PC-9 (cell line): ENCODE results near the gene CROCC. TPM values are rescaled to one million over a fixed set of nuclear protein-coding genes. Genes with fewer than 3 reads are reported as not detected.

Experiments
- BruUV-seq: library from RNA; stranded (reverse); fragments of 400-500 nt; replicated peaks from 2 replicates; lab custom pipeline; 2021; lab: Mats Ljungman, UMichigan
- CTCF ChIA-PET: fragments of 300-600 bp; sonication (Branson Sonifier 250); formaldehyde crosslinking; loops from one replicate; lab custom pipeline; 2022; ENCODE audit warnings: antibody characterized with exemption; lab: Charles Lee
- POLR2A ChIA-PET: fragments of 300-600 bp; sonication (Branson Sonifier 250); formaldehyde crosslinking; loops from one replicate; lab custom pipeline; 2022; ENCODE audit warnings: antibody characterized with exemption; ENCODE audit not compliant: unreplicated experiment; lab: Charles Lee
- DNase-seq, 2 experiments: peaks; one replicate each; pipeline versions ENCODE4 v3.0.0 to v3.0.0-alpha.2; 2015 to 2022; ENCODE audit warnings: mixed read lengths in 1 of 2
- H2AFZ ChIP-seq: fragments of 200-600 bp; sonication (generic); 2 replicates; pipeline ENCODE4 v1.8.1; 2017; ENCODE audit warnings: antibody characterized with exemption
- H3F3A ChIP-seq: fragments of 200-600 bp; sonication (generic); 2 replicates; pipeline ENCODE4 v1.8.1; 2017; ENCODE audit warnings: antibody characterized with exemption, mild to moderate bottlenecking, low read depth; ENCODE audit not compliant: insufficient read depth
- H3K27ac ChIP-seq: fragments of 200-600 bp; sonication (generic); 2 replicates; pipeline ENCODE4 v1.6.1; 2016; ENCODE audit warnings: mixed run types
- H3K27me3 ChIP-seq: fragments of 200-600 bp; sonication (generic); 2 replicates; pipeline ENCODE4 v1.6.1; 2016; ENCODE audit warnings: low read depth, mixed run types; ENCODE audit not compliant: insufficient read depth
- H3K36me3 ChIP-seq: fragments of 200-600 bp; sonication (generic); 2 replicates; pipeline ENCODE4 v1.6.1; 2016; ENCODE audit warnings: low read depth, mixed run types
- H3K4me1 ChIP-seq: fragments of 200-600 bp; sonication (generic); replicated peaks from 2 replicates; pipeline ENCODE4 v1.6.1; 2016; ENCODE audit warnings: mixed run types; ENCODE audit not compliant: insufficient read depth
- H3K4me2 ChIP-seq: fragments of 200-600 bp; sonication (generic); 2 replicates; pipeline ENCODE4 v1.6.1; 2017; ENCODE audit warnings: mixed run types
- H3K4me3 ChIP-seq: fragments of 200-600 bp; sonication (generic); 2 replicates; pipeline ENCODE4 v1.6.1; 2016; ENCODE audit warnings: mixed run types
- H3K79me2 ChIP-seq: fragments of 200-600 bp; sonication (generic); 2 replicates; pipeline ENCODE4 v1.6.1; 2017; ENCODE audit warnings: low read depth, mixed run types
- H3K9me2 ChIP-seq: fragments of 200-600 bp; sonication (generic); 2 replicates; pipeline ENCODE4 v1.8.1; 2017; ENCODE audit warnings: mild to moderate bottlenecking; ENCODE audit not compliant: insufficient read depth
- H3K9me3 ChIP-seq: fragments of 200-600 bp; sonication (generic); 2 replicates; pipeline ENCODE4 v1.8.1; 2016; ENCODE audit warnings: low read depth; ENCODE audit not compliant: insufficient read depth
- H4K20me1 ChIP-seq: fragments of 200-600 bp; sonication (generic); 2 replicates; pipeline ENCODE4 v1.8.1; 2017; ENCODE audit not compliant: insufficient read depth
- EZH2 ChIP-seq: fragments of 200-600 bp; sonication (generic); IDR thresholded peaks from 2 replicates; pipeline ENCODE4 v1.8.0; 2017; ENCODE audit warnings: antibody characterized with exemption, low read depth
- intact Hi-C: fragments of 100-400 bp; cut with micrococcal nuclease; formaldehyde crosslinking; loops from one replicate; pipeline ENCODE4 v1.10.0; 2022; ENCODE audit not compliant: unreplicated experiment
- total RNA-seq: library from RNA; stranded (reverse); gene quantifications from 2 replicates; pipeline ENCODE4 v1.2.3, GENCODE V29; 2021
- TF ChIP-seq, protein P1 (sequence below): fragments of 200-600 bp; sonication (generic); conservative IDR thresholded peaks from 2 replicates; pipeline ENCODE4 v1.6.1; 2017; ENCODE audit warnings: mixed run types, antibody characterized with exemption, mild to moderate bottlenecking, moderate library complexity

The CROCC gene
- total RNA-seq, 1 experiment from 2014 or later, result 18.9 TPM

DNA sequence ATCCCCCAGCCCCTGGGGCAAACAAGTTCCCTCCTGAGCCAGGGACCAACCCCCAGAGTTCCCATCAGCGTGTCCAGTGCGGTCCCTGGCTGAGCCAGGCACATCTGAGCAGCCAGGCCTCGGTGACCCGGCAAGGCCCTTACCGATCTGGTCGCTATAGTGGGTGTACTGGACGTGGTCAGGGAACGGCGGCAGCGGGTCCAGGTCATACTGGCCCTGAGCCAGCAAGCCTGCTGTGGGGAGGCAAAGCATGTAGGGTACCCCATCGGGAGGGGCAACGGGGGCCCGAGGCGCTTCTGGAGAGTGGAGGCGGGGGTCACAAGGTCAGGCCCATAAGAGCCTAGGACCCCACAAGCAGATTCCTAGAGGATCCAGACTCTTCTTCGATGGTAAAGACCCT, 55.2 kb downstream of the CROCC start:
- no peaks in the 10 kb centered on the region for H3K4me1 ChIP-seq
- H3K4me2 ChIP-seq, result no peak overlapping the region
- TF ChIP-seq EZH2, result no peak
- TF ChIP-seq, protein P1, sequence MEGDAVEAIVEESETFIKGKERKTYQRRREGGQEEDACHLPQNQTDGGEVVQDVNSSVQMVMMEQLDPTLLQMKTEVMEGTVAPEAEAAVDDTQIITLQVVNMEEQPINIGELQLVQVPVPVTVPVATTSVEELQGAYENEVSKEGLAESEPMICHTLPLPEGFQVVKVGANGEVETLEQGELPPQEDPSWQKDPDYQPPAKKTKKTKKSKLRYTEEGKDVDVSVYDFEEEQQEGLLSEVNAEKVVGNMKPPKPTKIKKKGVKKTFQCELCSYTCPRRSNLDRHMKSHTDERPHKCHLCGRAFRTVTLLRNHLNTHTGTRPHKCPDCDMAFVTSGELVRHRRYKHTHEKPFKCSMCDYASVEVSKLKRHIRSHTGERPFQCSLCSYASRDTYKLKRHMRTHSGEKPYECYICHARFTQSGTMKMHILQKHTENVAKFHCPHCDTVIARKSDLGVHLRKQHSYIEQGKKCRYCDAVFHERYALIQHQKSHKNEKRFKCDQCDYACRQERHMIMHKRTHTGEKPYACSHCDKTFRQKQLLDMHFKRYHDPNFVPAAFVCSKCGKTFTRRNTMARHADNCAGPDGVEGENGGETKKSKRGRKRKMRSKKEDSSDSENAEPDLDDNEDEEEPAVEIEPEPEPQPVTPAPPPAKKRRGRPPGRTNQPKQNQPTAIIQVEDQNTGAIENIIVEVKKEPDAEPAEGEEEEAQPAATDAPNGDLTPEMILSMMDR, result no peak
- no peak overlapping the region for H2AFZ ChIP-seq
- H3K27me3 ChIP-seq, result no peaks in the 10 kb centered on the region
- no peaks in the 10 kb centered on the region for H3K9me2 ChIP-seq
- H3F3A ChIP-seq, result no peaks in the 10 kb centered on the region
- no peaks in the 10 kb centered on the region for H3K36me3 ChIP-seq
- POLR2A ChIA-PET, result no interaction called here
- H3K79me2 ChIP-seq, result no peaks in the 10 kb centered on the region
- DNase-seq, result no peak
- H3K9me3 ChIP-seq, result no peaks in the 10 kb centered on the region
- H3K27ac ChIP-seq, result no peak overlapping the region
- CTCF ChIA-PET, result no interaction called here
- no TSS peak for BruUV-seq
- no peak overlapping the region for H3K4me3 ChIP-seq
- no peaks in the 10 kb centered on the region for H4K20me1 ChIP-seq
- intact Hi-C loops, result no loop called here

DNA sequence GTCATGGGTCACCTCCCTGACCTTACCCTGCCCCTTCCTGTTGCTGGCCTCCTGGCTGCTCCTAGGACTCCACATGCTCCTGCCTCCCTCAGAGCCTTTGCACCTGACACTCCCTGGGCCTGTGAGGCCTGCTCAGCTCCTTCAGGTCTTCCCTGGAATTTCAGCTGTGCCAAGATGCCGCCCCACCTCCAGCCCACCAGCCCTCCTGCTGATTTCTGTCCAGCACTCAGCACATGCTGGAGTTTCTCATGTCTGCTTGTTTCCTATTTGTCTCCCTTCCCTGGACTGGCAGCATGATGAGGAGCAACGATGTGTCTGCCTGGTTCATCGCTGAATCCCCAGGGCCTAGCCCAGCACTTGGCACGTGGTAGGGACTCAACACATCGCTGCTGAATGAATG, 55.6 kb downstream of the CROCC start:
- no peak for TF ChIP-seq EZH2
- TF ChIP-seq, protein P1, result no peak
- BruUV-seq, result no TSS peak
- no peaks in the 10 kb centered on the region for H3K4me1 ChIP-seq
- no peak overlapping the region for H3K4me2 ChIP-seq
- no peaks in the 10 kb centered on the region for H3K27me3 ChIP-seq
- H3K9me2 ChIP-seq, result no peaks in the 10 kb centered on the region
- DNase-seq, result no peak
- no peaks in the 10 kb centered on the region for H4K20me1 ChIP-seq
- H2AFZ ChIP-seq, result no peak overlapping the region
- H3F3A ChIP-seq, result no peaks in the 10 kb centered on the region
- intact Hi-C loops, result no loop called here
- ChIA-PET CTCF (no interaction called here), POLR2A (no interaction called here)
- H3K27ac ChIP-seq, result no peak overlapping the region
- H3K79me2 ChIP-seq, result no peaks in the 10 kb centered on the region
- H3K4me3 ChIP-seq, result no peak overlapping the region
- no peaks in the 10 kb centered on the region for H3K9me3 ChIP-seq
- no peaks in the 10 kb centered on the region for H3K36me3 ChIP-seq

DNA sequence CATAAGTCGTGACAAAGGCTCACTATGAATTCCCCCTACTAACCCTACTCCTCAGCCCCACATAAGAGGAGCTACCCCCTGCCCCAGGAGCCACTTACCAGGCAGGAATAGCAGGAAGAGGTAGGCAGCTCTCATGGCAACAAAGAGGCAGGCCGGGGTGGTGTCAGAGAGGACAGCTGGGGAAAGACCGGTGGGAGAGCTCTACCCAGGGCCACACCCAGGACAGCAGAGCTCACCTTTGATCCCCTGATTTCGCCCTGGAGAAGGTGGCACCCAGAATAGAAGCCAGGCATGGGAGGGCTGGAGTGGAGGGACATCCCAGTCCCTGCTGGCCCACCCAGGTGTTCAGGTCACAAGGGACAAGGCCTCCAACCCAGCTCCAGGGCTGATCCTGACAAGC, 56.4 kb downstream of the CROCC start:
- Histone ChIP-seq H3K27me3 (no peaks in the 10 kb centered on the region), H2AFZ (no peak overlapping the region), H3K4me2 (no peak overlapping the region), H3K36me3 (no peaks in the 10 kb centered on the region), H3K79me2 (no peaks in the 10 kb centered on the region), H4K20me1 (no peaks in the 10 kb centered on the region), H3K4me3 (no peak overlapping the region), H3K4me1 (no peaks in the 10 kb centered on the region), H3K9me3 (no peaks in the 10 kb centered on the region), H3K27ac (no peak overlapping the region), H3K9me2 (no peaks in the 10 kb centered on the region), H3F3A (no peaks in the 10 kb centered on the region)
- intact Hi-C loops, result no loop called here
- ChIA-PET POLR2A (no interaction called here), CTCF (no interaction called here)
- no peak for DNase-seq
- no TSS peak for BruUV-seq
- TF ChIP-seq, protein P1, result no peak
- no peak for TF ChIP-seq EZH2
